GM19395 (cell line): ENCODE results near the gene EVC2.
"Not testable (repeated sequence)": the region's sequence is repeated elsewhere in the genome, so short reads cannot be mapped to it uniquely, and the experiment has no call there.

Experiments
- ATAC-seq: cut with Tn5 transposase; IDR thresholded peaks from one replicate; pipeline ENCODE4 v1.9.1; 2021; ENCODE audit warnings: mild to moderate bottlenecking, moderate library complexity; ENCODE audit not compliant: unreplicated experiment

Gene EVC2

DNA sequence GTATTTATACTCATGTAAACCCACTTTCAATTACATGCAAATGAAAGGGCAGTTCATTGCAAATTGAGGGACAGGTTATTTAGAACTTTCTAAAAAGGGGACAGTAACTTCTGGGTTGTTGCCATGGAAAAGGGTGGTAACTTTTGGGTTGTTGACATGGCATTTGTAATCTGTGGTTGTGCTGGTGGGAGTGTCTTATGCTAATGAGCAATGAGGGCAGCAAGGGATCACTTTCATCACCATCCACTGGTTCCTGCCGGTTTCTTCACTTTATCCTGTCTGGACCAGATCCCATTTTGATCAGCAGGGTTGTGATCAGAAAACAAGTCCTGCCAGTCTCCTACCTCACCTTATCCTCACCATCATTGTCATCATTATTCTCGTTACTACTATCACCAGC, 34.6 kb upstream of the EVC2 start:
- ATAC-seq = no peak

DNA sequence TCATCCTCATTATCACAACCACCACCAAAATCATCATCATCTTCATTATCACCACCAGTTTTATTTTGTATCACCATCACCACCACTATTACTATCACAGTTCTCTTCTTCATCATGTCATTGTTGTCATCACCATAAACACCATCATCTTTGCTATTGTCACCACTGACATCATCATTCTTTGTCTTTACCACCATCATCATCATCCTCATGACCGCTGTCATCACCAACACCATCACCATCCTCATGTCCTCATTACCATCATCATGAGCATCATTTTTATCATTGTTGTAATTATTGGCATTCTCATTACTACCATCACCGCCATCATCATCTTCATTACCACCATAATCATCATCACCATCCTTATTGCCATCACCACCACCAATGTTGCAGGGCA, 34.0 kb upstream of the EVC2 start:
- no peak for ATAC-seq

DNA sequence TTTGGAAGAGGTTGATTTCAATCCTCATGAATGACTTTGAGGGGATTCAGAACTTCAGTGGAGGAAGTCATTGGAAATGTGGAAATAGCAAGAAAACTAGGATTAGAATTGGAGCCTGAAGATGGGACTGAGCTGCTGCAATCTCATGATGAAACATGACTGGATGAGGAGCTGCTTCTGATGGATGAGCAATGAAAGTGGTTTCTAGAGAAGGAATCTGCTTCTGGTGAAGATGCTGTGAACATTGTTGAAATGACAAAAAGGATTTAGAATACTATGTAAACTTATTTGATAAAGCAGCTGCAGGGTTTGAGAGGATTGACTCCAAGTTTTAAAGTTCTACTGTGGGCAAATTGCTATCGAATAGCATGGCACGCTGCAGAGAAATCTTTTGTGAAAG, 29.7 kb upstream of the EVC2 start:
- no peak for ATAC-seq

- ATAC-seq = no peak
Observed at GRCh38 chr4:5735463-5735862, 27.1 kb upstream of the EVC2 start.

GRCh38 chr4:5734853-5735252, 26.5 kb upstream of the EVC2 start:
- ATAC-seq = no peak

DNA sequence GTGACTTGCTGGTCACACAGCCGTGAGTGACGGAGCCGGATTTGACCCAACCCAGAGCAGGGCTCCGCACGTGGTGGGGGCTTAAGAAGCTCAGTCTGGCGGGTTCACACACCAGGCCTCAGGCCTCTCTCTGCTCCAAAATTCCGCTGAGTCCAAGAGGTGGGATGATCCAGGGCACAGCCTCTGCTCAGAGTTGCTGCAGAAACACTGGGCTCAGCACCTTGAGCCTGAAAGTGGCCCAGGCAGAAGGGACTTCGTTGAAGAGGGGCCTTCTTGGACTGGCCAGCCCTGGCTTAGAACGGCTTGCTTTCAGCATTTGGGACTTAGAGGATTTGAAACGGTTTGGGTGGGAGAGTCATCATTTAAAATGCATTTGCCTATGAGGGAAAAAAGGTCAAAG, 23.8 kb upstream of the EVC2 start:
- ATAC-seq = no peak

GRCh38 chr4:5730993-5731990, 22.9 kb upstream of the EVC2 start:
- ATAC-seq = no peak

DNA sequence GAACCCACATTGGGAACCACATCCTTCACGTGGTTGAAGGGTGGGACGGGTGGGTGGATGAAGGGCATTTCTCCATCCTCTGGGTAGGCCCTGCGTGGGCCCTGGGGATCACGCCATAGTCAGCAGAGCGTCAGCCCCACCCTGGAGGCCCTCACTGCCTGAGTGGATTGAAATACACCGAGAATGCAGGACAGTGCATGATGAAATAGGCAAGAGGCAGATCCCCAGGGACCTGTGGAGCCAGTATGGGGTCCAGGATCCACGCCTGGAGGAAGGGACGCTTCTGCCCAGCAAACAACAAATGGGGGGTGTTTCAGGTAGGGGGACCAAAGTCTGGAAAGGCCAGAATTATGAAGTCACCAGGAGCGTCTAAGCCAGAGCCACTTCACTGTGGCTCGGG, 22.1 kb upstream of the EVC2 start:
- no peak for ATAC-seq

- ATAC-seq = not testable (repeated sequence)
Observed at GRCh38 chr4:5728412-5728811, 20.1 kb upstream of the EVC2 start.

GRCh38 chr4:5724377-5724776, 16.0 kb upstream of the EVC2 start:
- no peak for ATAC-seq

DNA sequence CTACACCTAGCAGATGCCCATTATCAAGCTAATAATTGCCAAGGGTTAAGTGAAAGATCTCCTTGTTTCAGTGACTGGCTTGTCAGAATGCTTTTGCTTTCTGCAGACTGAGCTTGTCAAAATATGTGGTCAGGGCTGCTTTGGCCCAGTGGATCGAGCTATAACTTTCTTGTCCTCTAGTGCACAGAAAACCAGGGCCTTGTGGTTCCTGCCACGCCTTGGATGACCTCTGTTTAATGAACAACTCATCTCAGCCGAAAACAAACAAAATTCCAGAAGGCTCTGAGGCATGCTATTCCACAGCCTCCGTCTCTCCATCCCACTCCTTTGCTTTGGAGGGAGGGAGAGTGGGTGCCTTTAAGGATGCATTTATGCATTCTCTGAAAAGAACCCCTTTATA, 14.0 kb upstream of the EVC2 start:
- no peak for ATAC-seq

- ATAC-seq = no peak
Observed at GRCh38 chr4:5721923-5722322, 13.6 kb upstream of the EVC2 start.

- no peak for ATAC-seq
Observed at GRCh38 chr4:5720980-5721379, 12.6 kb upstream of the EVC2 start.

- ATAC-seq = no peak
Observed at GRCh38 chr4:5720157-5720850, 11.9 kb upstream of the EVC2 start.

DNA sequence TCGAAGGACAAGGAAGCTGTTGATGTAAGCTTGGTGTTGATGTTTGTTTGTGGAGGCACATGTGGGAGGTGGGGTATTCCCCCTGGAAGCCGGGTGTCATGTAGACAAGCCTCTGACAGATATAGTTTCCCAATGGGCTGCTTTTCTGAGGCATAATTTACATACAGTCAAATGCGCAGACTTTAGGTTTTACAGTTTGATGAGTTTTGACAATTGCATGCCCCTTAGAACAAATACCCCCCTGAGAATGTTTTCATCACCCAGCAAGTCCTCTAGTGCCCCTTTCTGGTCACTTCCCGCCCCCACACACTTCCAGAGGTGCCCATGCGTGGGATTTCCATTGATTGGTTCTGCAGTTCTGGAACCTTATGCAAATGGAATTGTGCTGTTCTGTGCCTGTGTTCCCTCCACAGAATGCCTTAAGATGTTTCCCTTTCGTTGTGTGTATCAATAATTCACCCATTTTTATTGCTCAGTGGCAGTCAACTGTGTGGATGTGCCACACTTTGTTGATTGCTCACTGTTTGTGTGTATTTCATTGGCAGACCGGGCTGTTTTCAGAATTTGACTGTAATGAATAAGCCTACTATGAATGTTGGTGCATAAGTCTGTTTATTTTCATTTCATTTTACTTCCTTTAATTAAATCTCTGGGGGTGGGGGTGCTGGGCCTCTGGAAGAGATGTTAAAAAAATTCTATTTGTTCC, 11.1 kb upstream of the EVC2 start:
- ATAC-seq = no peak

- ATAC-seq = no peak
Observed at GRCh38 chr4:5718411-5718810, 10.1 kb upstream of the EVC2 start.

DNA sequence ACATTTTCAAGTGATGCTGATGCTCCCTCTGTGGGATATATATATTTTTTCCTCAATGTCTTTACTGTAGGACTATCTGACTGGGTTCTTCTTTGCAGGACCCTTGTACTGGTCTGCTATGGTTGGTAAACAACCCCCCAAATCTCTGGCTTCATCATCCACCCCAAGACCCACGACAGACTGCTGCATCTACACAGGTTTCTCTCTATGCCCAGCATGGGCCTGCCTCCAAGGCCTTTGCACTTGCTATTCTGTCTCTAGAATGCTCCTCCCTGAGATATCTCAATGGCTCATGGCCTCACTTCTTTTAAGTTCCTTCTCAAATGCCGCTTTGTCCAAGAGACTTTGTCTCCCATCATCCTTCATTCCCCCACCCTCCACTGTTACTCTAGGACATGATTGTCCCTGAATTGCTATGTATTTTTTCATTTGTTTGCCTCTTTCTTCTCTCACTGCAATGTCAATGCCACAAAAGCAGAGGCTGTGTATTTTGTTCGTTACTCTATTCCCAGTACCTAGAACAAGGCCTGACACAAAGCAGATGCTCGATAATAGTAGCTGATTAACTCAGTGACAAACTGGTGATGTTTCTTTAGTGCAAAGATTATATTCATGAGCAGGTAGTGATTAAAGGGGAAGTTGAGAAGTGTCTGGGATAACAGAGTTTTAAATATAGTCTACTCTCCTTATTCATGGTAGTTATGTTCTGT, 9.2 kb upstream of the EVC2 start:
- ATAC-seq = no peak

GRCh38 chr4:5716391-5716790, 8.0 kb upstream of the EVC2 start:
- no peak for ATAC-seq

DNA sequence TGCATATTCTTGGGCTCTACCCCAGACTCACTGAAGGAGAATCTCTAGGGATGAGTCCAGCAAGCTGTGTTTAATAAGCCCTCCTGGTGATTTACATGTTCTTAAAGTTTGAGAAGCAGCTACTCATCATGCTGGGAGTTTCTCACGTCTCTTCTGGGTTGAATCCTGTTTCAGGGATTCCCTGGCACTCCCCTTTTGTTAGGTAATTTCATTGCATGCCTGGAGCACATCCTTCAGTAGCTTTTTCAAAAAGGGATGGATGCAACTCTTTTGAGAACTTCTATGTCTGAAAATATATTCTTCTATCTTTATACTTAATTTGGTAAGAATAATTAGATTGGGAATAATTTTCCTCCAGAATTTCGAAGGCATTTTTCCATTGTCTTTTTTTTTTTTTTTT, 7.0 kb upstream of the EVC2 start:
- ATAC-seq = no peak

- no peak for ATAC-seq
Observed at GRCh38 chr4:5713861-5714260, 5.5 kb upstream of the EVC2 start.

DNA sequence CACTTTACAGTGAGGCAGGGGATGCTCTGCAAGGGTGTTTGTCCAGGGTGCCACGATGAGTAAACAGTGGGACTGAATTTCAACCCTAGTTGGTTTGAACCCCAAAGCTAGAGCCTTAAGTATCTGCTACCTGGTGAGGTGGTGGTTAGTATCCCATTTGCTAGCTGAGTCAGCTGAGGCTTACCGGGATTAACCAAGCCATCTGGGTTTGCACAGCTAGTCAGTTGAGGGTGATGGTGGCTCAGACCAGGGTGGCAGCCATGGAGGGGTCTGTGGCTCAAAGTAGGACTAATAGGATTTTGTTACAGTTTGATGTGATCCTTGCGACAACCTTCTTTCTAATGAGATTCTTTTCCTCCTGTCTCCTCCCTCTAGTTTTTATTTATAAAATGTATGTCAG, 4.6 kb upstream of the EVC2 start:
- ATAC-seq = no peak
